NCI-H1092 (cell line): ENCODE data around the gene FAM13A.
"Not testable (repeated sequence)": the region's sequence is repeated elsewhere in the genome, so short reads cannot be mapped to it uniquely, and the experiment has no call there.

Experiments
- DNase-seq: peaks from one replicate; lab custom pipeline; 2025; lab: John Stamatoyannopoulos, UW

Gene FAM13A

GRCh38 chr4:88900432-88900831 is 156.6 kb downstream of the FAM13A start:
- no peak for DNase-seq

GRCh38 chr4:88897752-88898151 is 159.2 kb downstream of the FAM13A start:
- no peak for DNase-seq

GRCh38 chr4:88897180-88897579 is 159.8 kb downstream of the FAM13A start:
- no peak for DNase-seq

- no peak for DNase-seq
These were observed 163.0 kb downstream of the FAM13A start for GRCh38 chr4:88893961-88894360.

- no peak for DNase-seq
These were observed 164.3 kb downstream of the FAM13A start for GRCh38 chr4:88892646-88893045.

GRCh38 chr4:88891636-88892035 is 165.3 kb downstream of the FAM13A start:
- DNase-seq = no peak

GRCh38 chr4:88887409-88887808 is 169.6 kb downstream of the FAM13A start:
- DNase-seq = not testable (repeated sequence)

GRCh38 chr4:88881227-88881569 is 175.8 kb downstream of the FAM13A start:
- DNase-seq = no peak

- DNase-seq = no peak
These were observed 176.3 kb downstream of the FAM13A start for GRCh38 chr4:88880501-88881226.

GRCh38 chr4:88879991-88880390 is 177.0 kb downstream of the FAM13A start:
- DNase-seq = no peak

GRCh38 chr4:88878642-88879041 is 178.3 kb downstream of the FAM13A start:
- no peak for DNase-seq

GRCh38 chr4:88870428-88870827 is 186.6 kb downstream of the FAM13A start:
- DNase-seq = no peak

- DNase-seq = no peak
These were observed 188.5 kb downstream of the FAM13A start for GRCh38 chr4:88868510-88868909.

GRCh38 chr4:88866862-88867550 is 190.0 kb downstream of the FAM13A start:
- peak; percentile 57 for DNase-seq

- no peak for DNase-seq
These were observed 191.5 kb downstream of the FAM13A start for GRCh38 chr4:88865466-88865865.

GRCh38 chr4:88865046-88865445 is 191.9 kb downstream of the FAM13A start:
- no peak for DNase-seq

GRCh38 chr4:88860586-88860985 is 196.4 kb downstream of the FAM13A start:
- no peak for DNase-seq

- DNase-seq = no peak
These were observed 197.7 kb downstream of the FAM13A start for GRCh38 chr4:88859191-88859812.

GRCh38 chr4:88858752-88859151 is 198.2 kb downstream of the FAM13A start:
- DNase-seq = no peak

- DNase-seq = no peak
These were observed 199.4 kb downstream of the FAM13A start for GRCh38 chr4:88857588-88857987.

- DNase-seq = no peak
These were observed 202.5 kb downstream of the FAM13A start for GRCh38 chr4:88854481-88854880.

GRCh38 chr4:88853583-88853982 is 203.4 kb downstream of the FAM13A start:
- DNase-seq = not testable (repeated sequence)

GRCh38 chr4:88846206-88846790 is 210.7 kb downstream of the FAM13A start:
- DNase-seq = no peak
